GM19238 (cell line): ENCODE measurements around the gene DYNLL1.
"Not testable (repeated sequence)": the region's sequence is repeated elsewhere in the genome, so short reads cannot be mapped to it uniquely, and the experiment has no call there.

Source experiments
- DNase-seq: peaks from one replicate; pipeline ENCODE4 v3.0.0; 2011; ENCODE audit warnings: low spot score; ENCODE audit not compliant: insufficient read length

Gene DYNLL1

GRCh38 chr12:120504587-120504986 is 8.7 kb downstream of the DYNLL1 start:
- no peak for DNase-seq

- no peak for DNase-seq
Observed at GRCh38 chr12:120508537-120508936, 12.6 kb downstream of the DYNLL1 start.

GRCh38 chr12:120514002-120514401 is 18.1 kb downstream of the DYNLL1 start:
- no peak for DNase-seq

- no peak for DNase-seq
Observed at GRCh38 chr12:120515496-120515895, 19.6 kb downstream of the DYNLL1 start.

- DNase-seq, result not testable (repeated sequence)
Observed at GRCh38 chr12:120519324-120519723, 23.4 kb downstream of the DYNLL1 start.

- DNase-seq, result no peak
Observed at GRCh38 chr12:120522568-120522967, 26.7 kb downstream of the DYNLL1 start.

GRCh38 chr12:120528861-120529525 is 33.1 kb downstream of the DYNLL1 start, which contains the start of gene COQ5:
Gene COQ5 (minus strand): TSS chr12:120529158. CDS start chr12:120529141, 17 bp downstream.
- DNase-seq, result peak; percentile 75

GRCh38 chr12:120529641-120530417 is 33.9 kb downstream of the DYNLL1 start:
- no peak for DNase-seq

GRCh38 chr12:120530418-120530761 is 34.5 kb downstream of the DYNLL1 start:
- DNase-seq, result not testable (repeated sequence)

- no peak for DNase-seq
Observed at GRCh38 chr12:120532701-120533238, 36.9 kb downstream of the DYNLL1 start.

GRCh38 chr12:120534203-120534702 is 38.3 kb downstream of the DYNLL1 start, which contains the start of gene RNF10:
Gene RNF10 (plus strand): TSS chr12:120534356. CDS start chr12:120534812, 456 bp downstream.
- DNase-seq, result peak; percentile 73

- DNase-seq, result peak; percentile 53
Observed at GRCh38 chr12:120534703-120535655, 39.1 kb downstream of the DYNLL1 start.

GRCh38 chr12:120536064-120536791 is 40.3 kb downstream of the DYNLL1 start:
- DNase-seq, result no peak

GRCh38 chr12:120537856-120538220 is 41.9 kb downstream of the DYNLL1 start:
- no peak for DNase-seq

- DNase-seq, result no peak
Observed at GRCh38 chr12:120538281-120539156, 42.6 kb downstream of the DYNLL1 start.

GRCh38 chr12:120539303-120539702 is 43.4 kb downstream of the DYNLL1 start:
- DNase-seq, result no peak

GRCh38 chr12:120540445-120540844 is 44.5 kb downstream of the DYNLL1 start:
- DNase-seq, result no peak

GRCh38 chr12:120542166-120542565 is 46.3 kb downstream of the DYNLL1 start:
- DNase-seq, result no peak

- DNase-seq, result no peak
Observed at GRCh38 chr12:120544691-120545090, 48.8 kb downstream of the DYNLL1 start.

GRCh38 chr12:120546050-120546386 is 50.1 kb downstream of the DYNLL1 start:
- no peak for DNase-seq
